ENCODE data around the gene BANF2.

DNA sequence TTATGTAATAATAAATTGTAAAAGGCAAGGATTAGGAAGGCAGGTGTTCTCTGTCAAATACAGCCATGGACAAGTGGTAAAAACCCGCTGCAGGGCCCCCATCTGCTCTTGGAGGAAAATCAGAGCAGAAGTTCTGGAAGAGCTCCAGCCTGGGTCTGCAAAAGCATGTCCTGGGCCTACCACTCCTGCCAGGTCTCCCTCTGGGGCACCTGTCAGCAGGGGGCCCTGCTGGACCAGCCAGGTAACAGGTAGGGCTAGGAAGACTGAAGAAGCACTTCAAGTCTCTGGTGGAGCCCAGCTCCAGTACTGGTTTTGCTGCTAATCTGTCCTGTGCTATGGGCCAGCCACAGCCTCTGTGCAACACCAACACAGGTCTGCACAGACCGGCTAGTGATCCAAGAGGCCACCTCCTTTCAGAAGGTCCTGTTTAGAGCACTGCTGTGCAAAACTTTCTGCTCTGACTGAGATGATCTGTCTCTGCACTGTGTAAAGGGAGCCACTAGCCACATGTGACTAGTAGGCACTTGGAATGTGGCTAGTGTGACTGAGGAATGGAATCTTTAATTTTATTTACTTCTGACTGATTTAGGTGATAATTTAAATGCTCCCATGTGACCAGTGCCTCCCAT is 47.9 kb upstream of the BANF2 start:
- TF ChIP-seq YY1 (IDR thresholded peaks at IDR 0.05; ENCODE audit: insufficient read depth, insufficient read length), result no peak
- TF ChIP-seq ZNF274 (IDR thresholded peaks at IDR 0.05; ENCODE audit: low read depth, low read length), result no peak
- no peak for TF ChIP-seq SUZ12 (IDR thresholded peaks at IDR 0.05; ENCODE audit: extremely low read depth, insufficient read depth, insufficient read length)
